IPS DF 4.7 (cell line): ENCODE measurements around the gene FOLR1.
"Not testable (repeated sequence)": the region's sequence is repeated elsewhere in the genome, so short reads cannot be mapped to it uniquely, and the experiment has no call there.

Source experiments
- DNase-seq: peaks from one replicate; pipeline ENCODE4 v3.0.0-alpha.2; 2013; ENCODE audit warnings: low spot score; ENCODE audit errors: extremely low read depth

The FOLR1 gene

DNA sequence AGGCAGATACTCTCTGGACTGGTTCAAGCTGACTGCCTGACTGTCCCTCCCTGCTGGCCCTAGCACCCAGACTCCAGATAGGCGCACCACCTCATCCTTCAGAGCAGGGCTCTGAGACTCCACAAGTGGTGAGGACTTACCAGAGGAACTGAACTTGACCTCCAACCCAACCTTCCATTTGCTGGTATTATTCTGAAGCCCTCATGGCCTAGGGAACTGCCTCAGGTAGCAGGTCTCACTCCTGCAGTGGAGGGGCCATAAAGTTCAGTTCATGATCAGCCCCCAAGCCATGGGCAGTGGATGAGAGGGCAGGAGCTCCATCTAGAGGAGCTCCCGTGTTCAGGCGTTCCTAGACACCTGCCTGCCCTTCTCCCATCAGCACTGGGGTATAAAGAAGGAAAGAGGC, 10.4 kb upstream of the FOLR1 start:
- not testable (repeated sequence) for DNase-seq

DNA sequence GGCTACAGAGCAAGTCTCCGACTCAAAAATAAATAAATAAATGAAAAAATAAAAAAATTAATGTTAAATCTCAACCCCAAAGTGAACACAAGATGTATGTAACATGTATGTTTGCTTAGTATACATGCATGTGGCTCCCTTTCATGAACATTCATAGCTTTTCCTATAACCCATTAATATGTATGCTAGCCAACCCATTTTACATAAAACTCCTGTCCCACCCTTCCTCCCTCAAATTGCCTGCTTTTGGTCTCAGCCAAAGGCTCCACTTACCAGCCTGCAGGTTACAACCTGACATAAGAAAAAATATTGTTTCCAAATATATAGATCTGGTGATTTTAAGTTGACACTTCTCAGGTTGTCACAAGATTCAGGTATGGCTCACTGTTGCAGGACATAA, 3.7 kb upstream of the FOLR1 start:
- no peak for DNase-seq

DNA sequence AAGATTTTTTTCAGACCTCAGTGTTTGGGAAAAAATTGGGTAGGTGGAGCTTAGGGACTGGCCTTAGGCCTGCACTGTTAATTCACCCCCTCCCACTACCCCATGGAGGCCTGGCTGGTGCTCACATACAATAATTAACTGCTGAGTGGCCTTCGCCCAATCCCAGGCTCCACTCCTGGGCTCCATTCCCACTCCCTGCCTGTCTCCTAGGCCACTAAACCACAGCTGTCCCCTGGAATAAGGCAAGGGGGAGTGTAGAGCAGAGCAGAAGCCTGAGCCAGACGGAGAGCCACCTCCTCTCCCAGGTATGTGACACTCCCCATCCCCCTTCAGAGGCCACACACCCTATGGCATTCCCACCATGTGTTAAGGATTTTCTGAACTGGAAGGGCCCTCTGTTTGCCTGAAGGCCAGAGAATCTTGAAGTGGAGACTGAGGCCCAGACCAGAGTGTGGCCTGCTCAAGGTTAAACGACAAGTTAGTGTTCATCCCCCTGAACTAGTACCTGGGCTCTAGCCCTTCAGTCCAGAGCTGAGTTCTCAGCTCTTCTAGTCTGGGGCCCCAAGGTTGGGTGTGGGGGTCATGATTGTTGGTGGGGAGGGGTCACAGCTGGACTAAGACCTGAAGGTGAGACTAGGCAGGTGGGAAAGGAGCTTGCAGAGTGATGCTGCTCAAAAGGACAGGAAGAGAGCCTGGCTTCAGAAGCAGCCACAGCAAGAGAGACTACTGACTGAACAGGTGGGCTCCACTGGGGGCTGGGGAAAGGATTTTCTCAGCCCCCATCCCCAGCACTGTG, 2.3 kb upstream of the FOLR1 start:
- DNase-seq, result no peak

DNA sequence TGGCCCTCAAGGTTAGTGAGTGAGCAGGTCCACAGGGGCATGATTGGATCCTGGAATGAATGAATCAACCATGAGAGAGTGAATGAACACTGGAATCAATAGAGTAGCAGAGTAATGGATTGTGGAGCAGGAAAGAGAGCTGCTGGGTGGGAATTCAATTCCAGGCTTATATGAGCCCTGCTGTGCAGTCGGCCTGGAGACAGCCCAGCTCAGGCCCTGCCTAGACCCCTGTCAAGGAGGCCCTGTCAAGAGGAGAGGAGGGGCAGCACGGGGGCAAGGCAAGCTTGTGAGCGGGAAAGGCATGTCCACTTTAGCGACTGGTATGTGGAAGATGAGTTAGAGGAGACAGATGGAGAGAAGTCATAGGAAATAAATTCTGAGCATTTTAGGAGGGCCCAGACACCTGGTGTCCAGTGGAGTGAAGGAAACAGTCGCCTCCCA, 1.3 kb upstream of the FOLR1 start:
- no peak for DNase-seq

DNA sequence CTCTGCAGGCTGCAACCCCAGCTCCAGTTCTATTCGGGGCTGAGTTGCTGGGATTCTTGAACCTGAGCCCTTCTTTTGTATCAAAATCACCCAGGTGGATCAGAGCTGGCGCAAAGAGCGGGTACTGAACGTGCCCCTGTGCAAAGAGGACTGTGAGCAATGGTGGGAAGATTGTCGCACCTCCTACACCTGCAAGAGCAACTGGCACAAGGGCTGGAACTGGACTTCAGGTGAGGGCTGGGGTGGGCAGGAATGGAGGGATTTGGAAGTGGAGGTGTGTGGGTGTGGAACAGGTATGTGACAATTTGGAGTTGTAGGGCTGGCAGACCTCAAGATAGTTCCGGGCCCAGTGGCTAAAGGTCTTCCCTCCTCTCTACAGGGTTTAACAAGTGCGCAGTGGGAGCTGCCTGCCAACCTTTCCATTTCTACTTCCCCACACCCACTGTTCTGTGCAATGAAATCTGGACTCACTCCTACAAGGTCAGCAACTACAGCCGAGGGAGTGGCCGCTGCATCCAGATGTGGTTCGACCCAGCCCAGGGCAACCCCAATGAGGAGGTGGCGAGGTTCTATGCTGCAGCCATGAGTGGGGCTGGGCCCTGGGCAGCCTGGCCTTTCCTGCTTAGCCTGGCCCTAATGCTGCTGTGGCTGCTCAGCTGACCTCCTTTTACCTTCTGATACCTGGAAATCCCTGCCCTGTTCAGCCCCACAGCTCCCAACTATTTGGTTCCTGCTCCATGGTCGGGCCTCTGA, 3.8 kb downstream of the FOLR1 start:
- no peak for DNase-seq

DNA sequence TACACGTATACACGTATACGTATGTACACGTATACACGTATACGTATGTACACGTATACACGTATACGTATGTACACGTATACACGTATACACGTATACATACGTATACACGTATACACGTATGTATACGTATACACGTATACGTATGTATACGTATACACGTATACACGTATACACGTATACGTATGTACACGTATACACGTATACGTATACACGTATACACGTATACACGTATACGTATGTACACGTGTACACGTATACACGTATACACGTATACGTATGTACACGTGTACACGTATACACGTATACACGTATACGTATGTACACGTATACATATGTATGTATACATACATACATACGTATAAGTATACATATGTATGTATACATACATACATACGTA, 9.5 kb downstream of the FOLR1 start:
- not testable (repeated sequence) for DNase-seq

DNA sequence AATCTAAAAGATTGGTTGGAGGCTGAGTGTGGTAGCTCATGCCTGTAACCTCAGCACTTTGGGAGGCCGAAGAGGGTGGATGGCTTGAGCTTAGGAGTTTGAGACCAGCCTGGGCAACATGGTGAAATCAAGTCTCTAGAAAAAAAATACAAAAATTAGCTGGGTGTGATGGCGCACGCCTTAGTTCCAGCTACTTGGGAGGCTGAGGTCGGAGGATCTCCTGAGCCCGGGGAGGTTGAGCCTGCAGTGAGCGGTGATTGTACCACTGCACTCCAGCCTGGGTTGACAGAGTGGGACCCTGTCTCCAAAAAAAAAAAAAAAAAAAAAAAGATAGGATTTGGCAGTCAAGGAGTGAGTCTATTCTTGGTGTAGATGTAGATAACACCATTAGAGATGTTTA, 10.6 kb downstream of the FOLR1 start:
- DNase-seq, result no peak

DNA sequence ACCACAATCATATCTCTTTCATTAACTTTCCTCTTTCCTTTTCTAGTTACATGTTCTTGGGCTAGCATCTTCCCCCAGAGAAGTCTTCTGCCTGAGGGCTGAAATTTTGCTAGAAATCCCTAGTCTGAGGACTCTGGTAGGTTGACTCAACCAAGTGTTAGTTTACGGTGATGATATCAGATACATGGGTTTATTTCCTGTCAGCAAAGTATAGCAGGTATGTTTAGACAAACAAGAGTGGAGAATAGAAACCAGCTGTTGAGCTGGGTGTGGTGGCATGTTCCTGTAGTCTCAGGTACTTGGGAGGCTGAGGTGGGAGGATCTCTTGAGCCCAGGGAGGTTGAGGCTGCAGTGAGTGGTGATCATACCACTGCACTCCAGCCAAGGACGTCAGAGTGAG, 11.2 kb downstream of the FOLR1 start:
- no peak for DNase-seq

DNA sequence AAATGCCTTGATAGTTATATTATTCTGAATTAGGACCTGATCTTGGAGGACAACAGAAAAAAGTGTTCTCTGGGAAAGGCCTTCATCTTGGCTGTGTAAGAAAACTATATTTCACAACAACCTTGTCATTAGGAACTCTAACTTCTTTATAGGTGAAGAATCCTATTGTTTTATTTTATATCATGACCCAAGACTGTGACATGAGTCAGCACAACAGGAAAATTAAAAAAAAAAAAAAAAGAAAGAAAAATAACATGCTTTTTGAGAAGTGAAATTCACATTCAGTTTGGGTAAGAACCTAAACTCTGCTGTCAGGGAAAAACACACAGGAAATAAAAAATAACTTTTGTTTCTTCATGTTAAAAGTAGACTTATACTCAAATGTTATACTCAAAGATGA, 12.9 kb downstream of the FOLR1 start:
- no peak for DNase-seq

DNA sequence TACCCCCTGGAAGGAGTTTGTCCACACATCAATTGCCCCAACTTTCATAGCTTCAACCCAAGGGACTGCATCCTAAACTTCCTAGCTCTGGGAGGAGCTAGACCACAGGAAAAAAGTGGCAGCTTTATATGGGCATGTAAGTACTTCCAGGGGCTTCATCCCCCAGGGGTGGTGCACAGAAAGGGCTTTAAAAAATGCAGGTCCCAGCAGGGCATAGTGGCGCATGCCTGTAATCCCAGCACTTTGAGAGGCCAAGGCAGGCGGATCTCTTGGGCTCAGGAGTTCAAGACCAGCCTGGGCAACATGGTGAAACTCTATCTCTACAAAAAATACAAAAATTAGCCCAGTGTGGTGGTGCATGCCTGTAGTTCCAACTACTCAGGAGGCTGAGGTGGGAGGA, 14.9 kb downstream of the FOLR1 start:
- not testable (repeated sequence) for DNase-seq

DNA sequence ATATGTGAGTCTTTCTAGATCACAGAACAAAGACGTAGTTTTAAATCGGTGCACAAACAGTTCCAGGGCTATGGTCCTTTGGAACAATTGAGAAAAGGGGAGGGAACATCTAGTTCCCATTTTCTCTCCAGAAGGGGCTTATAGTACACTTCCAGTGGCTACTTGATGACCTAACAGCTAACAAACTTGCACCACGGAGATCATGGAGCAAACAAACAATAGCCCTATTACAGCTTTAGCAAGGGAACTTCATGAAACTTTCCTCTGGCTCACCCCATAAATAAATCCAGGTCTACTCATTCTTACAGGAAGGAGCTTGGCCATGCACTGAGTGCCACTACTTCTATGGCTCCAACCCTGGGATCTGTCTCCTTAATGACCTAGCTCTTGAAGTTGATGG, 16.3 kb downstream of the FOLR1 start:
- DNase-seq, result no peak

DNA sequence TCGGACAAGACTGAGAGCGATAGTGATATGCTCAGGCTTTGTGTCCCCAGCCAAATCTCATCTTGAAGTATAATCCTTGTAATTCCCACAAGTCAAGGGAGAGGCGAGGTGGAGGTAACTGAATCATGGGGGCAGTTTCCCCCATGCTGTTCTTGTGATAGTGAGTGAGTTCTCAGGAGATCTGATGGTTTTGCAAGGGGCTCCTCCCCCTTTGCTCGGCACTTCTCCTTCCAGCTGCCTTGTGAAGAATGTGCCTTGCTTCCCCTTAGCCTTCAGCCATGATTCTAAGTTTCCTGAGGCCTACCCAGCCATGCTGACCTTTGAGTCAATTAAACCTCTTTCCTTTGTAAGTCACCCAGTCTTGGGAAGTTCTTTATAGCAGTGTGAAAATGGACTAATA, 17.2 kb downstream of the FOLR1 start:
- DNase-seq, result no peak

DNA sequence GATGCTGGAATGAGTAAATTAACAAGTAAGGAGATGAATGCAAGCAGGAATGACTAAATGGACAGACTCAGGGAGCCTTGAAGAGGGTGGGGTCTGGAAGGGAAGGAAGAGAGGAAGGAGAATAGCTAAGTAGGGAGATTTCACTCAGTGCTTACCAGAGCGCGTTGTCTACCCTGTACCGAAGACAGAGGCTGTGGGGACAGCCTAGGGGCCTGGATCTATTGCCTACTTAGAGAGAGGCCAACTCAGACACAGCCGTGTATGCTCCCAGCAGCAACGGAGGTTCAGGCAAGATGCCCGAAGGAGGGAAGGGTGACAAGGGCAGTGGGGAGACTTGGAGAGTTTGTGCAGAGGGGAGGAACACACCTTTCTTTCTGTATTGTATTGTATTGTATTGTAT, 24.7 kb downstream of the FOLR1 start, which contains the start of gene FOLR2:
Gene FOLR2 (plus strand): TSS at position 157 of the 400 bp plus-strand sequence. CDS start 1,791 bp downstream, outside the sequence.
- DNase-seq, result no peak

DNA sequence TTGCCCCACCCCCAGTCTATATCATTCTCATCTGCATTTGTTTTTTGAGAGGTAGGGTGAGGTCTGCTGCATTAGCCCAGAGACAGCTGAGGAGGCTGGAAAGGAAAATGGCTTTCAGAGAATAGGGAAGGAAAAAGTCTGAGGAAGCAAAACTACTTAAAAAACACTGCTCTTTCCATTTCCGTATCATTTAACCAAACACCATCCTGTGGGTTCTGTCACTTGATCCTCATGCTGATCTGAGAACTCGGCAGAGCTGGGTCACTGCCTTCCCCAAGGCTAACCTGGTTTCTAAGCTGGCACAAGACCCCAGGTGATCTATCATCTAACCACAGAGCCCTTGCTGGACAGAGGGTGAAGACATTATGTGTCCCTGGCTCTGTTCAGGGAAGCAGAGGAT, 25.9 kb downstream of the FOLR1 start:
- no peak for DNase-seq

DNA sequence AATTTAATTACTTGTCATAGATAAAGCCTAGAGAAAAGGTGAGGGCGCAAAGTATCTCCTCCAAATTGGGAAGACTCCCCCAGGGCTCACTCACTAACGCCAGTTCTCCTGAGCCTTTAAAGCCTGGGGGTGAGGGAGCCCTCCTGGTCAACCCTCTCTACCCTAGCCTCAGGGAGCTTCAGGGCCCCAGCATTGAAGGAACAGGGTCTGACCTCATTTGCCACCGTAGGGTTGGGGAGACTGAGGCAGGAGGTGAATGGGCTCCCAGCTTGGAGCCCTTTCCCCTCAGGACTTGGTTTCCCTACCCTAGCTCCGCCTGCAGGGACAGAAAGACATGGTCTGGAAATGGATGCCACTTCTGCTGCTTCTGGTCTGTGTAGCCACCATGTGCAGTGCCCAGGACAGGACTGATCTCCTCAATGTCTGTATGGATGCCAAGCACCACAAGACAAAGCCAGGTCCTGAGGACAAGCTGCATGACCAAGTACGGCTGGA, 26.4 kb downstream of the FOLR1 start:
- DNase-seq, result no peak

DNA sequence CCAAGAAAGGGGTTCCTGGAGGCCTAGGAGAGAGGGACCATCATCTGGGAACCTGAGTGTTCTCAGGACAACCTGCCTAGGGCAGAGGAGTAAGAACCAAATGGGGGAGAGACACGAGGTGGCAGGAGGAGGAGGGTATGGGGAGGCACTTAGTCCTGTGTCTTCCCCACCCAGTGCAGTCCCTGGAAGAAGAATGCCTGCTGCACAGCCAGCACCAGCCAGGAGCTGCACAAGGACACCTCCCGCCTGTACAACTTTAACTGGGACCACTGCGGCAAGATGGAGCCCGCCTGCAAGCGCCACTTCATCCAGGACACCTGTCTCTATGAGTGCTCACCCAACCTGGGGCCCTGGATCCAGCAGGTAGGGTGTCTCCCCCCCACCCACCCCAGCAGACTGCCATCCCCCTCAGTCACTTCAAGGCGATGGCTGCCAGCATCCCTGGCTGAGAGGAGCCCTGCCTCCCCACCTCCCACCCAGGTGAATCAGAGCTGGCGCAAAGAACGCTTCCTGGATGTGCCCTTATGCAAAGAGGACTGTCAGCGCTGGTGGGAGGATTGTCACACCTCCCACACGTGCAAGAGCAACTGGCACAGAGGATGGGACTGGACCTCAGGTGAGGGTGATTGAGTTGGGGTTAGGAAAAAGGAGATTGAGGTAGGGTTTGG, 28.9 kb downstream of the FOLR1 start:
- no peak for DNase-seq

DNA sequence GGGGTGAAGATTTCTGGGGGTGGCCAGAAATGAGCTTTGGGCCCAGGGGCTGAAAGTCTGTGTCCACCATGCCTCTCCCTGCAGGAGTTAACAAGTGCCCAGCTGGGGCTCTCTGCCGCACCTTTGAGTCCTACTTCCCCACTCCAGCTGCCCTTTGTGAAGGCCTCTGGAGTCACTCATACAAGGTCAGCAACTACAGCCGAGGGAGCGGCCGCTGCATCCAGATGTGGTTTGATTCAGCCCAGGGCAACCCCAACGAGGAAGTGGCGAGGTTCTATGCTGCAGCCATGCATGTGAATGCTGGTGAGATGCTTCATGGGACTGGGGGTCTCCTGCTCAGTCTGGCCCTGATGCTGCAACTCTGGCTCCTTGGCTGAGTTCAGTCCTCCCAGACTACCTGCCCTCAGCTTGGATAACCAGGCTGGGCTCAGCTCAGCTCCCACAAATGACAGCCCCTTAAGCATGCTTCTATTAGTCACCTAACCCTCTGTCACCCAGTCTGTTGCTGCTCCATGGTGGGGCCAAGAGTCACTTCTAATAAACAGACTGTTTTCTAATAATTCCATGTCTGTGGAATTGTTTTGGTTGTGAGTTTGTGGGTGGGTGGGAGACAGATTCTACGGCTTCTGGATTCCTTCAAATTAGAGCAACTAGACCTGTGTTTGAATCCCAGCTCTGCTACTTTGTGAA, 29.6 kb downstream of the FOLR1 start:
- no peak for DNase-seq

DNA sequence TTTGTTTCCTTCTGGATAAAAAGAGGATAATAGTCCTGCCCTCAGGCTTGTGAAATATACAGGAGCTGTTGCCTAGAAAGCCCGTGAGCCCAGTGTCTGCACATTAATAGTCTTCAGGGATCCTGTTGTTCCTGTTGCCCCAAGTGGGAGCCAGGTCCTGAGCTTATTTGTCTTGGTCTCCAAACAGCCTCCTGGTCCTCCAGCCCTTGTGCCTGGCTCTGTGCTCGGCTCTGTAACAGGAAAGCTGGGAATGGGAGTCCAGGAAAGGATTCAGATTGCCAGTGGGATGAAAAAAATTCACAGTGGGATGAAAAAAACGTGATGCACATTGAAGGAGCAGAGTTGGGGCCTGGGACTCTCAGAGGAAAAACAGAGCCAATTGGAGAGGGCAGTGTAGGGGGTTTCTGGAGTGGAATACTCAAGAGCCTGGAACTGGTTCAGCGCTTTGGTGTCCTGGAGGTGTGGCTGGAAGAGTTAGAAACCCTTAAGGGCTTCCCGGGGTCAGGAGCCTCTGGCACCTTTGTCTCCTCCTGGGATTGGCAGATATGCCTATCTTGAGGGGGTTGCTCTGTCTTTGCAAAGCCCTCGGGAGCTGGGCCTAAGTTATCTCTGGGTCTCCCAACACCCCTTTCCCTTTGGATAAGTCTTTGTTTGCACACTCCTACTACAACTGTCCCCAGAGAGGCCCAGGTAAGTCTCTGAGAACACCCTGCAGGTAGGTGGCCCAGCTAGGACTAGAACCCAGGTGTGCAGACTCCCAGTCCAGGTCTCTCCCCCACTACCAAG, 30.4 kb downstream of the FOLR1 start:
- no peak for DNase-seq

DNA sequence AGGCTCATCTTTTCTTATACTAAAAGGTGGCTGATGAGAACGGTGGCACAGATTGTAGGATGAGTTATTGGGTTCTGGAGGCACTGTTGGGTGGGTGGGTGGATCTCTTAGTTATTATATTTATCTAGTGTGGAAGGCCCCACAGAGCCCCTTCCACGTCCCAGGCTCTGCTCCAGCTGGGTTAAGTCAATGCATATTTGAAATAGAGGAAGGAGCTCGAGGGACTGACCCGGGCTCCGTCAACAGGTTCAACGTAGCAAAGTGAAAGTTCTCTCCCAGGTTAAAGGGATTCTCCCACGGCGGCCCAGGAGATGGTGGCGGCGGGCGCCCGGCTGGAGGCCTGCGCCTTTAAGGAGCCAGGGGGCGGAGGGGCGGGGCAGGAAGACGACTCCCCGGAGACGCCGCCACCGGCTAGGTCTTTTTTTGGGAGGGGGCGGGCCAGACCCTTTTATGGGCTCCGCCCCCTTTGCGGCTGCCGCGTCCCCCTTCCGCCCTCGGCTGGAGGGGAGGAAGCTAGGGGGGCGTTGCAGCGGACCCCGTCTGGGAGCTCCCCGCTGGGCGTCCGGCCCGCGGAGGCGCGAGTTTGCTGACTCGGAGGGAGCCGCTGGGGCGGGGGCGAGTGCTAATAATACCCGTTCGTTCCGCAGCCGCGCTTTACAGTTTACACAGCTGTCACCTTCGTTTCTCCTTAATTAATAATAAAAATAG, 31.1 kb downstream of the FOLR1 start:
- DNase-seq, result no peak
